Measurements from ENCODE around the gene NEK11. TPM values are rescaled to one million over a fixed set of nuclear protein-coding genes. Genes with fewer than 3 reads are reported as not detected.
A peak's percentile ranks its signal among the peaks of the same experiment; 100 is the strongest.

NEK11 gene
- total and polyA plus RNA-seq, 8 donors, result 0.45 to 24.2 (median 2.3) TPM; not detected in 1

DNA sequence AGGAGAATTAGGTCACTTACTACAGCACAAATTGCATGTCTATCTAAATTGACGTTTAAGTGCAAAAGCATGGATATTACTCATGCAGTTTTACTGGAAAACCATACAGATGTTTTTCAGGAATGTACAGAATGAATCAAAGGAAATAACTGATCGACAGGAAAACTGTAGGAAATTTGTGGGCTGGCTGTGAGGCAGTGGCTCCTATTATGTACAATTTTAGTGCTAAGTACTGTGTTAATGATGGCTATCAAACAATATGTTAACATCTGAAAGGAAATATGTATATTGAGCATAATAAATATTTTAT, 361.8 kb downstream of the NEK11 start:
- intact Hi-C loops (cut with DNase I; ENCODE audit: low total_unique reads), result no loop called here
- H3K9me3 ChIP-seq, result no peaks in the 10 kb centered on the region
- WGBS, 5 donors, result 50 to 71% (median 59%) methylated on average over 2 of the region's 2 CpGs
- no peak overlapping the region for H3K4me3 ChIP-seq
- peaks cover 11 to 23% (median 22%) of the 10 kb centered on the region in 4 donors for H3K36me3 ChIP-seq
- TF ChIP-seq, protein P1, sequence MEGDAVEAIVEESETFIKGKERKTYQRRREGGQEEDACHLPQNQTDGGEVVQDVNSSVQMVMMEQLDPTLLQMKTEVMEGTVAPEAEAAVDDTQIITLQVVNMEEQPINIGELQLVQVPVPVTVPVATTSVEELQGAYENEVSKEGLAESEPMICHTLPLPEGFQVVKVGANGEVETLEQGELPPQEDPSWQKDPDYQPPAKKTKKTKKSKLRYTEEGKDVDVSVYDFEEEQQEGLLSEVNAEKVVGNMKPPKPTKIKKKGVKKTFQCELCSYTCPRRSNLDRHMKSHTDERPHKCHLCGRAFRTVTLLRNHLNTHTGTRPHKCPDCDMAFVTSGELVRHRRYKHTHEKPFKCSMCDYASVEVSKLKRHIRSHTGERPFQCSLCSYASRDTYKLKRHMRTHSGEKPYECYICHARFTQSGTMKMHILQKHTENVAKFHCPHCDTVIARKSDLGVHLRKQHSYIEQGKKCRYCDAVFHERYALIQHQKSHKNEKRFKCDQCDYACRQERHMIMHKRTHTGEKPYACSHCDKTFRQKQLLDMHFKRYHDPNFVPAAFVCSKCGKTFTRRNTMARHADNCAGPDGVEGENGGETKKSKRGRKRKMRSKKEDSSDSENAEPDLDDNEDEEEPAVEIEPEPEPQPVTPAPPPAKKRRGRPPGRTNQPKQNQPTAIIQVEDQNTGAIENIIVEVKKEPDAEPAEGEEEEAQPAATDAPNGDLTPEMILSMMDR (IDR thresholded peaks at IDR 0.05), result no peak
- TF ChIP-seq POLR2A (IDR thresholded peaks at IDR 0.05) (no peak), POLR2AphosphoS5 (IDR thresholded peaks at IDR 0.05) (no peak), EP300 (IDR thresholded peaks at IDR 0.05) (no peak)
- no peak for DNase-seq
- peaks cover 20 to 38% (median 28%) of the 10 kb centered on the region in 4 donors for H3K4me1 ChIP-seq
- H3K27me3 ChIP-seq, result no peaks in the 10 kb centered on the region
- peak overlapping the region in 1 of 5 donors; percentile 74 for H3K27ac ChIP-seq

DNA sequence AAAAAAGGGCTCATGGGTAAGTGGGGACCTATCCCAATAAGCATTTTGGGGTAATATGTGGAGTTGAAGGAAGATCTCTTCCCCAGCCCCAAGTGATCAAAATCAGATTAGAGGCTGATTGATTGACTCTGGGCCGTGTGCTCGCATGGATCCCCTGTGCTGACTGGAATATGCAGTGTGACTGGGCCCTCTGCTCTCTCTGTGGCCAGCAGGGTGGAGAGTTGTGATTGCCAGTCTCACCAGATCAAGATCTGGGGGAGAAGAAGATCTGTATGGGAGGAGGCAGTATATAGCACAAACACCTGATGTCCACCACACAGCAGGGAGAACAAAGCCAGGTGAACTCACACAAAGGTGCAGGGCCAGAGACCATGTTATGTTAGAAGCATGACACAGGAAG, 363.7 kb downstream of the NEK11 start:
- Histone ChIP-seq H3K4me3 (no peak overlapping the region), H3K4me1 (peaks cover 13 to 23% (median 16%) of the 10 kb centered on the region in 4 donors), H3K27ac (no peak overlapping the region), H3K9me3 (no peaks in the 10 kb centered on the region), H3K27me3 (no peaks in the 10 kb centered on the region), H3K36me3 (peaks cover 0 to 13% (median 6%) of the 10 kb centered on the region in 4 donors)
- TF ChIP-seq POLR2AphosphoS5 (IDR thresholded peaks at IDR 0.05), result no peak
- TF ChIP-seq, protein P1 (IDR thresholded peaks at IDR 0.05), result no peak
- TF ChIP-seq POLR2A (IDR thresholded peaks at IDR 0.05), result no peak
- no peak for TF ChIP-seq EP300 (IDR thresholded peaks at IDR 0.05)
- intact Hi-C loops (cut with DNase I; ENCODE audit: low total_unique reads), result no loop called here
- 72 to 88% (median 80%) methylated on average over 2 of the region's 2 CpGs for WGBS, 5 donors
- no peak for DNase-seq

DNA sequence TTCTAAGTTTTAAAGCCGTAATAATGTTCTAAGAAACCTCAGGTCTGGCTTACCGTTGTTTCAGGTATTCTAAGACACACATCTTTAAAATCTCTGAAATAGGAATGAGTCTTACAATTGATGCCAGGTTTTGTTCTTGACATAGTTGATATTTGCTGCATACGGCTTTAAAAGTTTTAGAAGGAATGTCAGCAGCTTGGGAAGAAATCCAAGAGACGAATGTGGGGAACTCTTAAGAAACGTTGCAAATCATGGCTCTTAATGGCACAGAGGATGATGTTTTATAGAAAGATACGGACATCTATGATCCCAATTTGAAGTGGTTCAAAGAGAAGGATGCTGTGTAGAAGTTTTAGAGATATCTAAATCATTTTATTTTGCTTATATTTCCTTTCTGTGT, 366.4 kb downstream of the NEK11 start:
- Histone ChIP-seq H3K4me1 (no peaks in the 10 kb centered on the region), H3K27ac (no peak overlapping the region), H3K9me3 (no peaks in the 10 kb centered on the region), H3K27me3 (no peaks in the 10 kb centered on the region), H3K4me3 (no peak overlapping the region), H3K36me3 (no peaks in the 10 kb centered on the region)
- TF ChIP-seq POLR2AphosphoS5 (IDR thresholded peaks at IDR 0.05) (no peak), POLR2A (IDR thresholded peaks at IDR 0.05) (no peak), EP300 (IDR thresholded peaks at IDR 0.05) (no peak)
- TF ChIP-seq, protein P1 (IDR thresholded peaks at IDR 0.05), result no peak
- no peak for DNase-seq
- 59 to 69% (median 63%) methylated on average over 6 of the region's 6 CpGs for WGBS, 5 donors
- intact Hi-C loops (cut with DNase I; ENCODE audit: low total_unique reads), result no loop called here

DNA sequence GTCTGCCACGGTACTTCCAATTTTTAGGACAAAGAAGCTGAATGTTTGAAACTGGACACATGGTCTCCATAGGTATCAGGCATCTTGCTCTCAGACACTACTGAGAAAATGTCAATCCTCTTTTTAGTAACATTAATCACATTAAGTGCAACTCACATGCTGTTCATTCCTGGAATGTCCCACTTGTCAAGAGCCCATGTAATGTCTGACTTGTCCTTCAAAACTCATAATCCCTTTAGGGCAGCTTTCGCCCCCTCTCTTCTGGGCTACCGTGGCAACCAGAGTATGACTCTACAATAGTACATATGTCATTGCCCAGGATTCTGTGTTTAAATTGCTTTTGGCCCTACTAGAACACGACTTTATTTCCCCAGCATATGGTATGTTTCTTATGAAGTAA, 367.2 kb downstream of the NEK11 start:
- no peak overlapping the region for H3K4me3 ChIP-seq
- intact Hi-C loops (cut with DNase I; ENCODE audit: low total_unique reads), result no loop called here
- WGBS, 5 donors, result 72 to 82% (median 74%) methylated on average over 4 of the region's 4 CpGs
- H3K36me3 ChIP-seq, result no peaks in the 10 kb centered on the region
- no peaks in the 10 kb centered on the region for H3K4me1 ChIP-seq
- no peaks in the 10 kb centered on the region for H3K9me3 ChIP-seq
- TF ChIP-seq POLR2AphosphoS5 (IDR thresholded peaks at IDR 0.05) (no peak), EP300 (IDR thresholded peaks at IDR 0.05) (no peak), POLR2A (IDR thresholded peaks at IDR 0.05) (no peak)
- TF ChIP-seq, protein P1 (IDR thresholded peaks at IDR 0.05), result no peak
- H3K27me3 ChIP-seq, result no peaks in the 10 kb centered on the region
- no peak for DNase-seq
- H3K27ac ChIP-seq, result no peak overlapping the region
